GM19467 (cell line): ENCODE measurements around the gene WNT7B.

Experiments
- ATAC-seq: cut with Tn5 transposase; IDR thresholded peaks from one replicate; pipeline ENCODE4 v1.9.1; 2021; ENCODE audit warnings: mild to moderate bottlenecking, moderate library complexity; ENCODE audit not compliant: unreplicated experiment

The WNT7B gene

DNA sequence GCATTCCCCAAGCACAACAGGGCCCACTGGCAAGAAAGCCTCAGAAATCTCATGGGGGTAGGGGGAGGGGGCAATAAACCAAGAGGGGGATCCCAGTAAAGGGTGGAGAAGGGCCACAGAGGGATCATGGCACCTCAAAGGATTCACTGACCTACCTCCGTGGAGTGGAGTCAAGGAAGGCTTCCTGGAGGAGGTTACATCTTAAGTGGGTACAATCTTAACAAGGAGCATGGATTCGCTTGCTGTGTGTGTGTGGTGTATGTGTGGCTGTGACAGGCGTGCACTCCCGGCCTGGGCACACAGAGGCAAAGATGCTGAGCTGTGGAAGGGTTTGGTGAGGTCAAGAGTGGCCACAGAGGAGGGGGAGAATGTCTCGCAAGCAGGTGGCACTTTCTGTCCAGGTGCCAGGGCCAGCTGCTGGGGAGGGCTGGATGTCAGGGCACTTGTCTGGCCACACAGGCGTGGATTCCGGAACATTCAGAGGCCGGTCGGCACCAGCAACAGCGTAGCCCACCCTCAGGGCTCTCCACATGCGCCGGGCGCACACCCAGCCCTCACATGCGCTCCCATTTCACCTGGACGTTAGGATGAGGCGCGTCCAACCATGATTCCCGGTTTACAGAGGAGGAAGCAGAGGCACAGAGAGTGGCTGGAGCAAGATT is 43.3 kb downstream of the WNT7B start:
- no peak for ATAC-seq

DNA sequence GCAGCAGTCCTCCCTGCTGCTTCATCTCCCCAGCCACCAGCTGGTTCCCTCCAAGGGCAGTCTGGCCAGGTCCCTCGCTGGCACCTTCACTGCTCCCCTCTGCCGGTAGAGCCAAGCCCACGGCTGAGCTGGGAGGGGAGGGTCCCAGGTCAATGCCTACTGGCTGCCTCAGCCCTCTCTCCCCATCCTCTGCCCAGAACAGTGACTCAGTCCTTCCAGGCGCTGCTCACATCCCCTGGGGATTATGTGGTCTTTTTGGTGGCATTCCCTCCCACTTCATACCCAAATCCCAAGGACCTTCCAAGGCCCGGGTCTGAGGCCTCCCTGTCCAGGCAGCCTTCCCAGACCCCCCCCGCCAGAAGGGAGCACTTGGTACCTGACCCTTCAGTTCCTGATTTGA is 44.9 kb downstream of the WNT7B start:
- no peak for ATAC-seq

DNA sequence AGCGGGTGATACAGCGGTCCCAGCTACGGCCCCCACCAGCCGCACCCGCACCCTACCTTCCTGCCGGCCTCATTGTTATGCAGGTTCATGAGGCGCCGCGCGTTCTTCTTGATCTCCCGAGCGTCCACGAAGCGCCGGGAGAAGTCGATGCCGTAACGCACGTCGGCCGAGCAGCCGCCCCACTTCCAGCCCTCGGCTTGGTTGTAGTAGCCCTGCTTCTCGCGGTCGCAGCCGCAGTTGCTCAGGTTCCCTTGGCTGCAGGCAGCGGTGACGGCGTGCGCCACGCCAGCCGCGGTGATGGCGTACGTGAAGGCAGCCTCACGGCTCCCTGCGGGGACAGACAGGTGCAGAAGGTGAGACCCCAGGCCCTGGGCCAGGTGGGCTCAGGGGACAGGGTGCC is 45.9 kb downstream of the WNT7B start:
- ATAC-seq, result no peak

DNA sequence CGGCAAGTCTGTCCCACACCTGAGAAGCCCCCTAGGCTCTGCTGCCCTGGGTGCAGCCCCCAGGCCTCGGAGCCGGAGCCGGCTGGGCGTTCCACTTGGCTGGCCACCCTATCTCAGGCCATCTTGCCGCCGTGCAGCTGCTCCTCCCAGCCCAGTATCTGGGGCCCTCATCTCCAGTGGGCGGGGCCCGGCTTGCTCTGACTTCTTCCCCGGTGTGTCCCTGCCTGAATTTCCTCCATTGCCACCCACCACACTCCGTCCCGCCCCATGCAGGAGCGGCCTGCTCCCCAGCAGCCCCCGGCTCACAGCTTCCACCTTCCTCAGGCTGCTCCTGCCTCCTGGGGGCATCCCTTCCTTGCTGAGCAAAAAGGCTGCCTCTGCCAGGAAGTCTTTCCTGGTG is 46.6 kb downstream of the WNT7B start:
- no peak for ATAC-seq

DNA sequence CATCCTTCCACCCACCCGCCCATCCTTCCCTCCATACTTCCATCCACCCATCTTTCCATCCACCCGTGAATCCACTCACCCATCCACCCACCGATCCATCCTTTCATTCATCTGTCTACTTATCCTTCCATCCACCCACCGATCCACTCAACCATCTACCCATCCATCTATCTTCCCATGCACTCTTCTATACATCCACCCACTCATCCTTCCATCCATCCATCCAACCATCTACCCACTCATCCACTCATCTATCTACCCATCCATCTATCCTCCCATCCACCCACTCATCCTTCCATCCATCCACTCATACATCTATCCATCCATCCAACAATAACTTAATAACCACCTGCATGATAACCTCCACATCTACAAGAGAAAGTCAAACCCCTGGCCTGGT is 47.3 kb downstream of the WNT7B start:
- no peak for ATAC-seq

DNA sequence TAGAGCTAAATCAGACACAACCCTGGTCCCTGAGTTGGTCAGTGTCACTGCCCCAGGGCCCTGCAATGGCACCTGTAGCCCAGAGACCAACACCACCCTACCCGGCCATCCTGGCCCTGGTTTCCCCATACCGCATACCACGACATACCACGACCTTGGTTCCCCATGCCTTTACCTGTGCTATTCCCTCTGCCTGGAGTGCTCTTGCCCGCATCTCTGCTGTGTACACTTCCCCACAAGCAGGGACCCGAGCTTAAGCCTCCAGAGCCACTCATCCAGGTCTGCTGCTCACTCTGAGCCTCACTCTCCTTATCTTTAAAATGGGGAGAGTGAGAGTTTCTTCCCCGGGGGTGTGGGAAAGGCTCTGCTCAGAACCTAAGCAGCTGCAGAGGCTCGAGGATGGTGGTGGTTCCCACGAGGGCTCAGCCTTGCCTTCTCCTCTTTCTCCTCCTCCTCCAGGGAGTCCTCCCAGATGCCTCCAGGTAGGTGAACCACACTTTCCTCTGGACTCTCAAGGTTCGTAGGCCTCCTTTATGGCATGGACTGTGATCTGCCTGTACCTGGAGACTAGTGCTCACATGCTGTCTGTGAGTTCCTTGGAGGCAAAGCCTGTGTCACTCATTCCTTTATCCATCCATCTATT is 48.1 kb downstream of the WNT7B start:
- ATAC-seq, result no peak

DNA sequence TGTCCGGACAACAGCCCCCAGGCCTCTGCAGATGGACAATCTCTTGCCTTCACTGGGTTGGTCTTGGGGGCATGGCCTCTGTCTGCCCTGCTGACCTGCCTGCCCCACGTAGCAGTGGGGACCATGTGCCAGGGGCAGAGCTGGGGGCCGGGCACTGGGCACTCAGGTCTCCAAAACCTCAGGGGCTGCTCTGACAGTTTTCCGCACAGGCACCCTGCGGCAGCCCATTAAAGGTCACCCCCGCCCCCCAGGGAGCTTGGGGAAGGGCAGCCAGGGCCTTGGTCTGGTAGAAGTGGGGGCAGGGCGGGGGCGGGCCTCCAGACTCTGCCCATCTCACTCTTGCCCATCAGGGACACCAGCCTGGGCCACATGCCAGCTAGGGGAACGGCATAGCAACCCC is 49.9 kb downstream of the WNT7B start:
- no peak for ATAC-seq

DNA sequence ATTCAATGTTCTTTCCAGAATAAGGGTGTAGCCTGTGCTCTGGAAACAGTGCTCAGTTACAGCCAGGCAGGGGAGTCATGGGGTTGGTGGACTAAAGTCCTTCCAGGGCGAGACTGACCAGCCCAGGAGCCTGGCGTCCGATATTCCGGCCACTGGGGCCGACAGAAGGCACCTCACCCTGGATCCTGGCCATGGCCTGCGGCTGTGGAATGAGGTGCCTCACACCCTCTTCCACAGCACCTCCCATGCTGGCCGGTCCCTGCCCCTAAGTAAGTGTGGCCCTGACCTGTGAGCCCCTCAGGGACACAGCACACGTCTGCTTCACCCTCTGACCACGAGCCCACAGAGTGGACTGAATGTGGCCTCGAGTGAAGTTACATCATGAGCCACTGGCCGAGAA is 50.5 kb downstream of the WNT7B start:
- ATAC-seq, result no peak

DNA sequence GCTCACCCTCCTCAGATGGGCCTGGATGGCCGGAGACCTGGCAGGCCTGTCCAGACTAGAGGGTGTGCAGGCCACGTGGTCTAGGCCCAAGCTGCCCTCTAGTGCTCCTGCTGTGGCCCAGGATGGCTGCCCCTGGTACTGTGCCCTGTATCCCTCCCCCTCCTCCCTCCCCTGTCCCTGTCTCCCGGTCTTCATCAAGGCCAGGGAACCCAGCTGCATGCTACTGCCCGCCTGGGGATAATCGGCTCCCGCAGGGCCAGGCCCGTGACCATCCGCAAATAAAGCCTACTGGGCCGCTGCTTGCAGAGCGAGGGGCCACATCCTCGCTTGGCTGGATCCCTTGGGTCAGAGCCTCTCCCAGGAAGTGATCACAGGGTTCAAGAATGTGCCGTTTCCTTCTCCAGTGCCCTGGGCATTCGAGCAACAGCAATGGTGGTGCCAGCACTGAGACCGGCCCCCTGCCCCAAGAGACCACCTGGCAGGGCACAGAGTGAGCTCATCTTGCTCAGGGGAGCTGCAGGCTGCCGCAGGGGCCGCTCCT is 51.1 kb downstream of the WNT7B start:
- ATAC-seq, result no peak

DNA sequence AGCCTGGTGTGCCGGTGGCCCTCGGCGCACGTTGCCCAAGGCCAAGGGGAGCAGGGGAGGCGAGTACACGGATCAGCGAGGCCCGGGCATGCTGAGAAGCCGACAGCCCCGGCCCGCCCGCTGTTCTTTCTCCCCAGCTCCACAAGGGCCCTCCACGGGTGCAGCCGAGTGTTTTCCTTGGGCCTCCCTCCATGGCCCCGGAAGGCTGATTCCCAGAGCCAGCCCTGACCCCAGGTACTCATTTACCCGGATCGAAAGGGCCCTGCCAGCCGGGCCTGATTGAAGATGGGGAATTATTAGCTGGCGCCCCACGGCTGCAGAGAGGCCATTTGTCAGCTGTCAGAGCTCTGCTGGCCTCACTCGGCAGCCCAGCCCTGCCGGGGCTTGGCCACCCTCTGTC is 53.1 kb downstream of the WNT7B start:
- no peak for ATAC-seq

DNA sequence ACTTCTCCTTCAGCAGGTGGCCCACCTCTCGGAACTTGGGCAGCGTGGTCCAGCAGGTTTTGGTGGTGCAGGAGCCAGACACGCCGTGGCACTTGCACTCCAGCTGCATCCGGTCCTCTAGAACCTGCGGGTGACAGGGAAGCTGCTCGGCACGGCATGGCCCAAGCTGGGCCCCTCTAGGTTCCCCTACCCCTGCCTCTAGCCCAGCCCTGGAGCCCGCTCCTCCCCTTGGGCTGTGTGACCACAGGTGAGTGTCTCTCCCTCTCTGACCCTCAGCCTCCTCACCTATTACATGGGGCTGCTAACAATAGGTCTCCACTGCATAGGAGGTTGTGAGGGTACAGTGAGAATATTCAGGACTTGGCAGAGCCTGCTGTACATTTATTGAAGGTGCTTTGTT is 53.8 kb downstream of the WNT7B start:
- ATAC-seq, result no peak

DNA sequence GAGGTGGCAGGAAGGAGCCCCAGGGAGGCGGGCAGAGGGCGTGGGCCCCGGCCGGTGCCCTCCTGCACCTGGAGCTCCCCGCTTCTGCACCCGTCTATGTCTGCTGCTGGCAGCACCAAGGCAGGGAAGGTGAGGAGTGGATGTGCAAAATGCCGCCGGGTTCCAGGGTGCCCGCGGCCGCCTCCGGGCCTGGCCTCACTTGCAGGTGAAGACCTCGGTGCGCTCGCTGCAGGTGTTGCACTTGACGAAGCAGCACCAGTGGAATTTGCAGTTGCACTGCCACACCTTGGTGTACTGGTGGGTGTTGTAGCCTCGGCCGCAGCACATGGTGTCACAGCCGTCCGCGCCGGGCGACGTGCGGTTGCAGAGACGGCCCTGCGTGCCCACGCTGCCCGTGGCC is 54.3 kb downstream of the WNT7B start:
- ATAC-seq, result no peak

DNA sequence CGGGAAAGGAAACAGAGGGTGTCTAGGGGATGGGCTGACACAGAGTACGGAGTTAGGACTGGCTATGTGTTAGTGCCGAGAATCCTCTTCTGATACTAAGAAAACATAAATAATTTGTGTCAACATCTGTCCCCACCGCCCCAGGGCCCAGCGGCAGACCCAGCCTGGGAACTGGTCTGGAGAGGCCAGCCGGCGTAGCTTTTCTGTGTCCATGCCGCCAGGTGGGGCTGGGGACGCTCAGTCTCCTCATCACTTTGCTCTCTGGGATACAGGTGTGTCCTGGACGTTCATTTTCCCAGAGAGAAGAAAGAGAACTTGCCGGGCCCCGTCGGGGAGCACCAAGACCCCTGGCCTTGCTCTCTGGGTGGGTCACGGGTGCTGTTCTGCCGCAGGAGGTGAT is 54.7 kb downstream of the WNT7B start:
- no peak for ATAC-seq

DNA sequence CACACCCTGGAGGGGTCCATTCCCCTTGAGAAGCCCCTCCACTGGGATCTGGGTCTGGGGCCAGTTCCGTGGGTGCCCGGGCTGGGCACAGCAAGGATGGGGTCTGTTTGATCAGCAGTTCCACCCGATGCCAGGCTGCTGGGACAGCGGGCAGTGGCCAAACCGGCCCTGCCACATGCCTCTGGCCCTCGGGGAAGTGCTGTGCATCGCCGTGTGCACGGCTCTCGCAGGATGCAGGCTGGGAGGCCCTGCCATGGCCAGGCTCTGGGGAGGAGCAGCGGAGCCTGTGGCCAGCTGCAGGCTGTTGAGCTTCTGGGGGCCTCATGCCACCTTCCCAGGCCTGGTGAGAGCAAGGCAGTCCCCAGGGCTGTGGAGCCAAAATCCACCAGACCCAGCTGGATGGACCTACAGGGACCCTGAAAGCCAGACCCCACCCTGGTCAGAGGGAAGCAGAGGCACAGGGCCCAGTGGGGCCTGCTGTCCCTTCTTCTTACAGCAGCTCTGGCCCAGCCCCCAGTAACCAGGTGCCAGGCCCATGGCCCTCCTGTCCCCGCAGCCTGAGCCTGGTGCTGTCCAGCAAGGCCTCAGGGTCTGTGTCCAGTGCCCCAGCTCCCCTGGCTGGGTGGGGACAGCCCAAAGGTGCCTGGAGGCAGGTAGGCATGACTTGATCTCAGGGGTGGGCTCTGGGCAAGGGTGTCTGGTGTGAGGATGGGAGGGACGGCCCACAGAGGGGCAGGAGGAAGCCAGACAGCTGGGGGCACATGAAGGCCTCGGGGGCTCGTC is 57.3 kb downstream of the WNT7B start:
- no peak for ATAC-seq

DNA sequence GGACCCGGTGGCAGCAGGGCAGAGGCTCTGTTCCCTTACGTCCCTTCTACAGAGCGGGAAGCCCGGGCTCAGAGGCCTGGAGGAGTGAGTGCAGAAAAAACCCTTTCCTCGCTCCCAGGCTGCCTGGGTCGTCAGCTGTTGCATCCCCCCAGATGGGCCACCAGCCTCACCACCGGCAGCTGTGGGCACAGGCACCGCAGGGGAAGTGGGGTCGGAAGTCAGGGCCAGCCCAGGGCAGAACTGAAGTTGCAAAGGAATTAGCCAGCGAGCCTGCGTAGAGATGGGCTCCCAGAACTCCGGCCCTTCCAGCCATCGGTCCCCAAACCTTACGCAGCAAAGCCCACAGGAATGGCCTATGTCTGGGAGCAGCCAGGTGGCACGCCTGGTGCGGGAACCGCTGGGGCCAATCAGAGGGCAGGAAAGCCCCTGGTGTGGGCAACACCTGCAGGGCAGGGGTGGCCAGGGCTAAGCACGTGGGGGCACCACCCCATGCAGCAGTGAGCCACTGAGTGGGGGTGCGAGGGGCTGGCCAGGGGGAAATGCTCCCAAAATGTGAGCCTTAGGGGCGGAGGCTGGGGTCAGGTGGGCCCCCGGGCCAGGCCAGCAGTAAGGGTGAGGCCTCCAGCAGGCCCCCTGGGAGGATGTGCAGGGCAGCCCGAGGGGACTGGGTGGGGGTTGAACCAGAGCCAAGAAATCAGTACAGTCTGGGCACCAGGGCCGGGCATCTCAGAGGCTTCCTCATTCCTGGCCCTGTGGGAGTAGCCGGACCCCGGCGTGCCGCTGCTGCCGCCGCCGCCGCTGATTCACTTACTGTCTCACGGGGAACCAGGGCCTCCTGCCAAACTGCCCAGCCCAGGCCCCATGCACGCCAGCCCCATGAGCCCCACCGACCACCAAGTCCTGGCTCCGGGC is 58.2 kb downstream of the WNT7B start:
- ATAC-seq, result no peak

DNA sequence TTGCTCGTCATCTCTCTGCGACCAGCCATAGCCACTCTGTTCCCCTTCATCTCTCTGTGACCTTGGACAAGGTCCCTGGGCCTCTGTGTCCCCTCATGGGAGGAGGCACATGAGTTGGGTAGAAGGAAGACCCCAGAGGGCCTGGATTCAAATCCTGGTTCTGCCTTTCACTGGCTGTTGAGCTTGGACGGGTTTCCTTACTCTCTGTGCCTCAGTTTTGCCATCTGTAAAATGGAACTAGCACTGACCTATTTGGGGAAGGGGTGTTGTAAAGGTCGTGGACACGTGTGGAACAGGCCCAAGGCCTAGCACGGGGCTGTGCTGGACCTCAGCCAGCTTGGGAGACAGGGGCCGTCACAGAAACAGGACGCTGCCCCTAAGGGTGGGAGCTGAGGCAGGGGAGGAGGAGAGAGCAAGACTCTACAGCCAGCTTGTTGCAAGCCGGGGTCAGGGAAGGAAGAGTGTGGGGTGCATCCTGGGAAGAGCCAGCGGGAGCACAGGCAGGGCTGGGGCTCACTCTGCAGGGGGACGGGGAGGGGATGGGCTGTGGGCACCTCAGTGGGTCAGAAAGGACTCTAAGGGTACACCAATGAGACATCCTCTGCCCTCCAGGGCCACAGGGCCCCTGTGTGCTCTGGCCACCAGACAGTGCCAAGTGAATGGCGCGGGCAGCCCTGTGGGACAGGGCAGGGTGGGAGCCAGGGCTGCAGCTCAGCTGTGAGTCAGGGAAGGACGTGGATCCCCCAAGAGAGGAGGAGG is 59.1 kb downstream of the WNT7B start:
- no peak for ATAC-seq

DNA sequence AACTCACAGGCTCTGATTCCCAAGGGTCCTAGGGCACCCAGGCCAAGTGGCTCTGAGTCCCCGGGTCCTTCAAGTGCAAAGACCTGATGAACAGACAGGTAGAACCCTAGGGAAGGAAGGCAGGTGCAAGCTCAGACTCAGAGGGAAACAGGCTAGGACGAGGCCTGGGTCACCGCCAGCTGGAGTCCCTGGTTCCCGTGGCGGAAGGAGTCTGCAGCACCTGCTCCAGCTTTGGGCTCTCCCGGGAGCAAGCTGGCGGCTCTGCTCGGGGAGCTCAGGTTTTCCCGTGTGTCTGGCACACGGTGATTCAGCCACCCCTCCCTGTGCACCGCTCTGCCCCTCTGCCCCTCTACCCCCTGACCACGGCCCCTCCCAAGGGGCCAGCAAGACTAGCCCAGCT is 59.8 kb downstream of the WNT7B start:
- ATAC-seq, result no peak

DNA sequence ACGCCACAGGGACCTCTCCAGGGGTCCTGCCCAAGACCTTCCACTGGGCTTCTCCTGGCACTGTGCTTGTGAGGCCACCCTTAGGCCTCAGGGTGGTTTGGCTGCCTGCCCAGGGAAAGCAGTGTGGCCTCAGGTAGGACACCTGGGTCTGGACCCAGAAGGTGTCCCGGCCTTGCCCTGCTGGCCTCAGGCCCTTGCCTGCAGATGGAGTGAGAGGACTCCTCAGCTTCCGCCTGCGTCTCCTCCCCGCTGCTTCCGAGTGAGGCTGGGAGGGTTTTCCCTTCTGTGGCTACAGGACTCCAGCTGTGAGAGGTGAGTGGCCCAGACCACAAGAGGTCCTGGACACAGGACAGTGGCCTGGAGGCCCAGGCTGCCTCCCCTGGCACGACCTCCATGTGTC is 60.4 kb downstream of the WNT7B start:
- ATAC-seq, result no peak

DNA sequence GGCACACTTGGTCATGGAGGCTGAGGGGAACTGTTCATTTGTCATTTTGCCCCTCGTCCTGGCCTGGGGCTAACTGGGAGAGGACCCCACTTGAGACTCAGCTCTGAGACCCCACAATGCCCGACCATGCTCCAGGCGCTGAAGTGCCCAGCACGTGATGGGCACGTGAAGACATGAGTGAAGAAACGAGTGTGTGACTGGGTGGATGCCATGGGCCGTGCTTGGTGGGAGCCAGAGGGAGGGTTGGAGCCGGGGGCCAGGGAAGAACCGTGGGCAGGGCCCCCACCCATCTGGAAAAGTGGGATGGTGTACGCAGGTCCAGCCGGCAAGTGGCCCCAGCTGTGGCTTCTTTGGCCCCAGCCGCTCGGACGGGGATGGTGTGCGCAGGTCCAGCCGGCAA is 61.1 kb downstream of the WNT7B start:
- no peak for ATAC-seq

DNA sequence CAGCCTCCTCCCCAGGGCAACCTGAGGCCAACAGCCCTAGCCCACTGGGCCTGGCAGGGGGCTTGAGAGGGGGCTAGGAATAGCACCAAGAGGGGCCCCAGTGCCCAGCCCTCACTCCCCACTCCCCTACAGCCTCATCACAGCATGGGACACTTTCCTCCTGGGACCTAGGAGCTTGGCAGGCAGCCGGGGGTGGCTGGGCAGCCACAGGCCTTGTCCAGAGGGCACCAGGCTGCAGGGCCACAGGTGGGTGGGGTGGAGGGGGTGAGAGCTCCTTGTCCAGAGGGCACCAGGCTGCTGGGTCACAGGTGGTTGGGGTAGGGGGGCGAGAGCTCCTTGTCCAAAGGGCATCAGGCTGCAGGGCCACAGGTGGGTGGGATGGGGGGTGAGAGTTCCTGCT is 61.8 kb downstream of the WNT7B start:
- ATAC-seq, result no peak
